HepG2 (cell line): ENCODE data around the gene ABCG8. TPM values are rescaled to one million over a fixed set of nuclear protein-coding genes. Genes with fewer than 3 reads are reported as not detected.

Experiments used
- HES4 ChIP-seq: sonication (generic); formaldehyde crosslinking; IDR thresholded peaks from 2 replicates; pipeline ENCODE4 v1.9.0; 2021; ENCODE audit warnings: mild to moderate bottlenecking, missing genetic modification reagents, borderline replicate concordance
- HMG20A ChIP-seq: IDR thresholded peaks from 2 replicates; pipeline ENCODE4 v1.6.1; 2016; ENCODE audit warnings: borderline replicate concordance
- JUN ChIP-seq: sonication (generic); formaldehyde crosslinking; IDR thresholded peaks from 2 replicates; pipeline ENCODE4 v1.4.0; 2020; ENCODE audit warnings: mild to moderate bottlenecking, missing genetic modification reagents
- NCOR1 ChIP-seq: fragments of 200-600 bp; sonication (generic); IDR thresholded peaks from 2 replicates; pipeline ENCODE4 v1.7.0; 2017; ENCODE audit warnings: antibody characterized with exemption, low read length, borderline replicate concordance
- NFRKB ChIP-seq: fragments of 450-650 bp; IDR thresholded peaks from 2 replicates; pipeline ENCODE4 v1.6.1; 2017
- POLR2A ChIP-seq, 2 experiments: IDR thresholded peaks; 2 replicates each; pipeline ENCODE4 v1.6.1; 2011; ENCODE audit warnings: low read depth in 2 of 2, low read length in 2 of 2, mild to moderate bottlenecking in 1 of 2, moderate library complexity in 1 of 2; ENCODE audit not compliant: insufficient read depth in 1 of 2
- XRCC5 ChIP-seq: fragments of 200-400 bp; formaldehyde crosslinking; optimal IDR thresholded peaks from 2 replicates; pipeline ENCODE3; 2017; ENCODE audit warnings: mild to moderate bottlenecking, low read length
- ZMYM4 ChIP-seq: sonication (generic); formaldehyde crosslinking; IDR thresholded peaks from 2 replicates; pipeline ENCODE4 v1.8.1; 2023; ENCODE audit warnings: mild to moderate bottlenecking, missing genetic modification reagents
- ZNF253 ChIP-seq: sonication (generic); formaldehyde crosslinking; IDR thresholded peaks from 2 replicates; pipeline ENCODE4 v1.8.0; 2022; ENCODE audit warnings: mild to moderate bottlenecking, missing genetic modification reagents, borderline replicate concordance
- ZNF350 ChIP-seq: sonication (generic); formaldehyde crosslinking; IDR thresholded peaks from 2 replicates; pipeline ENCODE4 v1.4.0; 2020; ENCODE audit warnings: mild to moderate bottlenecking, low read depth, missing genetic modification reagents, borderline replicate concordance
- ZNF563 ChIP-seq: sonication (generic); formaldehyde crosslinking; IDR thresholded peaks from 2 replicates; pipeline ENCODE4 v1.8.0; 2022; ENCODE audit warnings: mild to moderate bottlenecking, moderate library complexity, missing genetic modification reagents
- ZNF790 ChIP-seq: sonication (generic); formaldehyde crosslinking; IDR thresholded peaks from 2 replicates; pipeline ENCODE4 v1.8.0; 2022; ENCODE audit warnings: missing genetic modification reagents, mild to moderate bottlenecking, borderline replicate concordance
- ZSCAN21 ChIP-seq: sonication (generic); formaldehyde crosslinking; IDR thresholded peaks from 2 replicates; pipeline ENCODE4 v1.8.0; 2022; ENCODE audit warnings: mild to moderate bottlenecking, missing genetic modification reagents, moderate library complexity, borderline replicate concordance
- polyA plus RNA-seq, 8 experiments: library from polyadenylated mRNA; depleted of rRNA in 3 of 8; stranded (reverse) in 7 of 8; unstranded in 1 of 8; fragments of >200 nt; fragmentation: Illumina TruSeq in 4 of 8; extraction: Trizol in 4 of 8; gene quantifications; 2 replicates each; pipeline versions ENCODE4 v1.2.1 to v1.2.3, GENCODE V29; 2011 to 2016; ENCODE audit warnings: low read depth in 4 of 8, missing spikeins in 1 of 8, mixed read lengths in 1 of 8; ENCODE audit not compliant: insufficient read depth in 1 of 8
- total RNA-seq, 5 experiments: library from RNA; depleted of rRNA; stranded (reverse); fragments of >200 nt; fragmentation: Illumina TruSeq; extraction: Trizol; gene quantifications; 2 replicates each; pipeline ENCODE4 v1.2.3, GENCODE V29; 2016; ENCODE audit warnings: low read depth in 1 of 5
- TF ChIP-seq, protein P1 (sequence below): sonication (generic); formaldehyde crosslinking; IDR thresholded peaks from 2 replicates; pipeline ENCODE4 v1.5.1; 2020; ENCODE audit warnings: mild to moderate bottlenecking, moderate library complexity, missing genetic modification reagents
- TF ChIP-seq, protein P2 (sequence below): IDR thresholded peaks from 2 replicates; pipeline ENCODE4 v1.6.1; 2018; ENCODE audit warnings: missing genetic modification reagents, mild to moderate bottlenecking, missing compliant biosample characterization

ABCG8 gene
- total and polyA plus RNA-seq, 2 of the 13 experiments (the other 11 are each of a cell fraction or from before 2014, with no cell fraction given) = 8.1 to 8.8 TPM

DNA sequence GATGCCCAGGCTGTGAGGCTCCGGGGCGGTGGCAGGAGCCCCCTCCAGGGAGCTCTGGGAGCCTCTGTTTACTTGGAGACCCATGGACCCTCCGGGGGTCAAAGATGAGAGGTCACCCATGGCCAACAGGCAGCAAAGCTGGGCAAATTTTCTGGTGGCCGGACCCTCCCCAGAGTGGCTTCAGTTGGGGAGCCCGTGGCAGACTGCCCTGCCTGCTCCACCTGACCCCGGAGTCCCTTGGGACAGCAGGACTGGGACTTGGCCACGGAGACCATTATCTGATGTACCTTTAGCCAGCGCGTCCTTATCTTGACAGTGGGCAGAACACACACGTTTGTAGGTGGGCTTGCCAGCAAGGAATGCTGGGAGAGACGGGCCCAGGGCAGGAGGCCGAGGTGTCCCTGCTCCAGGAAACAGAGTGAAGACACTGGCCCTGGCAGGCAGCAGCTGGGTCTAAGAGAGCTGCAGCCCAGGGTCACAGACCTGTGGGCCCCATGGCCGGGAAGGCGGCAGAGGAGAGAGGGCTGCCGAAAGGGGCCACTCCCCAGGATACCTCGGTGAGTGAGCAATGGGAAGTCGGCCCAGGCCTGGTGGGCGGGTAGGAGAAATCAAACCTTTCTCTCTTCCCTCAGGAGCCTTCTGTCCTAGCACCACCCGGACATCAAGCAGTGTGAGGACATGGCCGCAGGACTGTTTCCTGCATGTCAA is at the start of gene ABCG8, which contains the start of gene ABCG5 (continued):
- TF ChIP-seq ZNF790 (CRISPR knock-in tag) (peak; percentile 46; the same call in 1 of the 2 replicates), ZNF253 (CRISPR knock-in tag) (no peak), POLR2A (IDR thresholded peaks at IDR 0.05; ENCODE audit: insufficient read depth in 1 of 2, low read depth in 2 of 2, low read length in 2 of 2) (peak; percentile 69 to 71; a peak in 3 of 4 replicates), JUN (CRISPR knock-in tag) (no peak), XRCC5 (peak; percentile 85), ZSCAN21 (peak; percentile 76), NCOR1 (no peak), HMG20A (CRISPR knock-in tag) (no peak), ZMYM4 (peak; percentile 47; the same call in 1 of the 2 replicates), NFRKB (no peak), HES4 (CRISPR knock-in tag) (peak; percentile 65; the same call in 1 of the 2 replicates), ZNF563 (CRISPR knock-in tag) (peak; percentile 68; the same call in 1 of the 2 replicates), ZNF350 (CRISPR knock-in tag) (peak; percentile 80)
- TF ChIP-seq, protein P1, sequence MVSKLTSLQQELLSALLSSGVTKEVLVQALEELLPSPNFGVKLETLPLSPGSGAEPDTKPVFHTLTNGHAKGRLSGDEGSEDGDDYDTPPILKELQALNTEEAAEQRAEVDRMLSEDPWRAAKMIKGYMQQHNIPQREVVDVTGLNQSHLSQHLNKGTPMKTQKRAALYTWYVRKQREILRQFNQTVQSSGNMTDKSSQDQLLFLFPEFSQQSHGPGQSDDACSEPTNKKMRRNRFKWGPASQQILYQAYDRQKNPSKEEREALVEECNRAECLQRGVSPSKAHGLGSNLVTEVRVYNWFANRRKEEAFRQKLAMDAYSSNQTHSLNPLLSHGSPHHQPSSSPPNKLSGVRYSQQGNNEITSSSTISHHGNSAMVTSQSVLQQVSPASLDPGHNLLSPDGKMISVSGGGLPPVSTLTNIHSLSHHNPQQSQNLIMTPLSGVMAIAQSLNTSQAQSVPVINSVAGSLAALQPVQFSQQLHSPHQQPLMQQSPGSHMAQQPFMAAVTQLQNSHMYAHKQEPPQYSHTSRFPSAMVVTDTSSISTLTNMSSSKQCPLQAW (CRISPR knock-in tag) = peak; percentile 63
- TF ChIP-seq, protein P2, sequence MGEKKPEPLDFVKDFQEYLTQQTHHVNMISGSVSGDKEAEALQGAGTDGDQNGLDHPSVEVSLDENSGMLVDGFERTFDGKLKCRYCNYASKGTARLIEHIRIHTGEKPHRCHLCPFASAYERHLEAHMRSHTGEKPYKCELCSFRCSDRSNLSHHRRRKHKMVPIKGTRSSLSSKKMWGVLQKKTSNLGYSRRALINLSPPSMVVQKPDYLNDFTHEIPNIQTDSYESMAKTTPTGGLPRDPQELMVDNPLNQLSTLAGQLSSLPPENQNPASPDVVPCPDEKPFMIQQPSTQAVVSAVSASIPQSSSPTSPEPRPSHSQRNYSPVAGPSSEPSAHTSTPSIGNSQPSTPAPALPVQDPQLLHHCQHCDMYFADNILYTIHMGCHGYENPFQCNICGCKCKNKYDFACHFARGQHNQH (CRISPR knock-in tag) = 0 out of 2 replicates have a peak, but pooled peaks have one; percentile 34
